22Rv1 (cell line): ENCODE data around the gene C1orf216.
"Not testable (repeated sequence)": the region's sequence is repeated elsewhere in the genome, so short reads cannot be mapped to it uniquely, and the experiment has no call there.

Experiments used
- H3K27ac ChIP-seq: fragments of 450-650 bp; 2 replicates; pipeline ENCODE4 v1.5.1; 2017
- CTCF ChIP-seq: fragments of 450-650 bp; IDR thresholded peaks from 2 replicates; pipeline ENCODE4 v1.5.1; 2017; ENCODE audit warnings: mild to moderate bottlenecking
- ZFX ChIP-seq: fragments of 450-650 bp; IDR thresholded peaks from 2 replicates; pipeline ENCODE4 v1.6.1; 2017; ENCODE audit warnings: antibody characterized with exemption, borderline replicate concordance

The C1orf216 gene

GRCh38 chr1:35702508-35702907 lies 16.2 kb downstream of the C1orf216 start:
- TF ChIP-seq CTCF (no peak), ZFX (no peak)
- no peak overlapping the region for H3K27ac ChIP-seq

GRCh38 chr1:35699152-35699551 lies 19.5 kb downstream of the C1orf216 start:
- H3K27ac ChIP-seq: peak overlapping the region; percentile 38

GRCh38 chr1:35692317-35692716 lies 26.4 kb downstream of the C1orf216 start:
- H3K27ac ChIP-seq: no peak overlapping the region
- no peak for TF ChIP-seq ZFX
- TF ChIP-seq CTCF: no peak

- H3K27ac ChIP-seq: no peak overlapping the region
- TF ChIP-seq CTCF: no peak
- TF ChIP-seq ZFX: no peak
Measured at GRCh38 chr1:35691571-35692220, 27.0 kb downstream of the C1orf216 start.

GRCh38 chr1:35691080-35691479 lies 27.6 kb downstream of the C1orf216 start:
- TF ChIP-seq CTCF (no peak), ZFX (no peak)

GRCh38 chr1:35690103-35690502 lies 28.6 kb downstream of the C1orf216 start:
- H3K27ac ChIP-seq: not testable (repeated sequence)

More at GRCh38 chr1:35691080-35691479, 27.6 kb downstream of the C1orf216 start:
- no peak overlapping the region for H3K27ac ChIP-seq

- TF ChIP-seq CTCF (no peak), ZFX (no peak)
- no peak overlapping the region for H3K27ac ChIP-seq
Measured at GRCh38 chr1:35688161-35688560, 30.5 kb downstream of the C1orf216 start.

GRCh38 chr1:35683012-35683411 lies 35.7 kb downstream of the C1orf216 start:
- TF ChIP-seq CTCF (no peak), ZFX (no peak)
- H3K27ac ChIP-seq: no peak overlapping the region

- no peak for TF ChIP-seq ZFX
- TF ChIP-seq CTCF: no peak
- H3K27ac ChIP-seq: no peak overlapping the region
Measured at GRCh38 chr1:35680271-35680670, 38.4 kb downstream of the C1orf216 start.
